NT2/D1 (cell line): Measurements from ENCODE around the gene DNTTIP2.

Experiments used
- SUZ12 ChIP-seq: IDR thresholded peaks from 2 replicates; pipeline ENCODE4 v1.6.1; 2011; ENCODE audit not compliant: insufficient read length, insufficient read depth; ENCODE audit errors: extremely low read depth
- YY1 ChIP-seq: IDR thresholded peaks from 2 replicates; pipeline ENCODE4 v1.6.1; 2011; ENCODE audit not compliant: insufficient read length, insufficient read depth
- ZNF274 ChIP-seq: IDR thresholded peaks from 2 replicates; pipeline ENCODE4 v1.6.1; 2011; ENCODE audit warnings: mild to moderate bottlenecking, low read depth, low read length

- no peak for TF ChIP-seq YY1
- TF ChIP-seq ZNF274, result no peak
- TF ChIP-seq SUZ12, result no peak
Measured at GRCh38 chr1:93907718-93908117, 28.7 kb upstream of the DNTTIP2 start.
